ENCODE results near the gene SYNRG.

Gene SYNRG

GRCh38 chr17:37475731-37476420 is 133.3 kb downstream of the SYNRG start:
- DNase-seq = peak; percentile 66 to 80

GRCh38 chr17:37470181-37470580 is 139.0 kb downstream of the SYNRG start:
- no peak for DNase-seq

DNA sequence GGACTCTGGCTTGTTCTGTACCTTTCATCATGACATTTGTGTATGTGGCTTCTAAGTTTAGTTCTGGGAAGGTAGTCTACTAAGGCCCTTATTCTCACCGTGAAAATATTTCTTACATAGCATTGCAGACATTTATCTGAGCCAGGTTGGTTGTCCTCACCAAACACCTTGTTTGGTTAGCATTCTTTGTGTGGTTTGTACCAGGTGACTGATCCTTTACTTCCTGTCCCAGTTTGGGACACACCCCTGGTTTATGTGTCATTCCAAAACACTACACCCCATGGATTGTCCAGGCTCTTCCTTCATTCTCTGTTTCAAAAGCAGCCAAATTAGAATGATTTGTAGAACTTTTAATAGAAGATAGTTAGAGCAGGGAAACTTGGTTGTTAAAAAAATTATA is 142.7 kb downstream of the SYNRG start:
- DNase-seq = no peak

GRCh38 chr17:37465069-37465616 is 144.1 kb downstream of the SYNRG start:
- DNase-seq = no peak
